PC-3 (cell line): ENCODE measurements around the gene LRP2. TPM values are rescaled to one million over a fixed set of nuclear protein-coding genes. Genes with fewer than 3 reads are reported as not detected.
A peak's percentile ranks its signal among the peaks of the same experiment; 100 is the strongest.
"Not testable (repeated sequence)": the region's sequence is repeated elsewhere in the genome, so short reads cannot be mapped to it uniquely, and the experiment has no call there.

Source experiments
- ATAC-seq: fragments of 200-7000 bp; cut with Tn5 transposase; 2 replicates; pipeline ENCODE4 v1.9.1; 2020; ENCODE audit warnings: mild to moderate bottlenecking, moderate library complexity
- BruUV-seq: library from RNA; stranded (reverse); fragments of 400-500 nt; replicated peaks from 2 replicates; lab custom pipeline; 2021; lab: Mats Ljungman, UMichigan
- CTCF ChIA-PET: fragments of 300-600 bp; sonication (Branson Sonifier 250); formaldehyde crosslinking; loops from one replicate; lab custom pipeline; 2022; ENCODE audit warnings: antibody characterized with exemption; lab: Charles Lee
- POLR2A ChIA-PET: fragments of 300-600 bp; sonication (Branson Sonifier 250); formaldehyde crosslinking; loops from one replicate; lab custom pipeline; 2022; ENCODE audit warnings: antibody characterized with exemption; ENCODE audit not compliant: unreplicated experiment; lab: Charles Lee
- DNase-seq: peaks from one replicate; pipeline ENCODE4 v3.0.0-alpha.2; 2015
- H2AFZ ChIP-seq: fragments of 300-600 bp; sonication (generic); 2 replicates; pipeline ENCODE4 v1.6.0; 2016; ENCODE audit warnings: antibody characterized with exemption, low read length
- H3F3A ChIP-seq: fragments of 300-600 bp; sonication (generic); one replicate; pipeline ENCODE4 v1.6.0; 2017; ENCODE audit warnings: antibody characterized with exemption, low read length, control low read depth, mild to moderate bottlenecking; ENCODE audit not compliant: unreplicated experiment
- H3K27ac ChIP-seq: fragments of 300-600 bp; sonication (generic); 2 replicates; pipeline ENCODE4 v1.5.1; 2016; ENCODE audit warnings: mild to moderate bottlenecking, low read length
- H3K27me3 ChIP-seq: fragments of 300-600 bp; sonication (generic); 2 replicates; pipeline ENCODE4 v1.6.1; 2016; ENCODE audit warnings: low read length, mixed read lengths
- H3K36me3 ChIP-seq: fragments of 300-600 bp; sonication (generic); 2 replicates; pipeline ENCODE4 v1.6.1; 2016; ENCODE audit warnings: low read depth, mixed run types, low read length, mixed read lengths
- H3K4me1 ChIP-seq: fragments of 300-600 bp; sonication (generic); 2 replicates; pipeline ENCODE4 v1.5.1; 2016; ENCODE audit warnings: low read length; ENCODE audit not compliant: insufficient read depth
- H3K4me2 ChIP-seq: fragments of 300-600 bp; sonication (generic); 2 replicates; pipeline ENCODE4 v1.6.0; 2016; ENCODE audit warnings: low read length
- H3K4me3 ChIP-seq: fragments of 300-600 bp; sonication (generic); 2 replicates; pipeline ENCODE4 v1.5.1; 2016; ENCODE audit warnings: mild to moderate bottlenecking, low read length, mixed read lengths
- H3K79me2 ChIP-seq: fragments of 300-600 bp; sonication (generic); 2 replicates; pipeline ENCODE4 v1.6.1; 2017; ENCODE audit warnings: low read length, mixed read lengths
- H3K9ac ChIP-seq: fragments of 300-600 bp; sonication (generic); 2 replicates; pipeline ENCODE4 v1.6.0; 2016; ENCODE audit warnings: mild to moderate bottlenecking, low read length
- H3K9me2 ChIP-seq: fragments of 300-600 bp; sonication (generic); replicated peaks from 2 replicates; pipeline ENCODE4 v1.6.1; 2016; ENCODE audit warnings: mixed run types, low read length, mixed read lengths
- H3K9me3 ChIP-seq: fragments of 300-600 bp; sonication (generic); 2 replicates; pipeline ENCODE4 v1.6.1; 2016; ENCODE audit warnings: low read length, mixed read lengths
- H4K20me1 ChIP-seq: fragments of 300-600 bp; sonication (generic); 2 replicates; pipeline ENCODE4 v1.6.1; 2016; ENCODE audit warnings: low read length, mixed read lengths
- EZH2 ChIP-seq: fragments of 300-600 bp; sonication (generic); IDR thresholded peaks from one replicate; pipeline ENCODE4 v1.6.1; 2017; ENCODE audit warnings: antibody characterized with exemption, mild to moderate bottlenecking, low read length; ENCODE audit not compliant: unreplicated experiment
- EZH2phosphoT487 ChIP-seq: fragments of 300-600 bp; sonication (generic); IDR thresholded peaks from 2 replicates; pipeline ENCODE4 v1.6.1; 2018; ENCODE audit warnings: mild to moderate bottlenecking, antibody characterized with exemption, low read length, borderline replicate concordance
- intact Hi-C: fragments of 100-400 bp; cut with micrococcal nuclease; formaldehyde crosslinking; loops from 2 replicates; pipeline ENCODE4 v1.9.0; 2023
- total RNA-seq: library from RNA; depleted of rRNA; stranded (reverse); fragments of >200 nt; gene quantifications from 2 replicates; pipeline ENCODE4 v1.2.3, GENCODE V29; 2014
- TF ChIP-seq, protein P1 (sequence below): fragments of 300-600 bp; sonication (generic); conservative IDR thresholded peaks from 2 replicates; pipeline ENCODE4 v1.5.1; 2017; ENCODE audit warnings: antibody characterized with exemption, low read depth, mild to moderate bottlenecking, low read length

Gene LRP2
- total RNA-seq, 1 experiment from 2014 or later = not detected

DNA sequence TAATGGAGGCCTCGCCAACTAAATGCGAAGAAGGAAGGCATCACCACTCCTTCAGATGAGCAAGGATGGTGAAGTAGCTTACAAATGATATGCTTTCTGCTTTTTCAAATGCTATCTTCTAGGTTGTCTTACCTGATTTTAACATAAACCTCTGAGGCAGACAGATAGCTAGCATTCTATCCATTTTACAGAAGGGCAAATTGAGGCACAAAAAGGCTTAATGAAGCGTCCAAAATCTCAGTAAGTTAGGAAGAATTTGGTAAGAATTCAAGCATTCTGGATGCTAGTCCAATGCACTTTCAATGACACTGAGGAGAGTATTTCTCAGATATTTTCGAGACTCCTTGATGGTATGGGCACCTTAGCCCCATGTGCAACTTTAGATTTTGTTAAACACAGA, 81.8 kb downstream of the LRP2 start:
- H3K9ac ChIP-seq = no peak overlapping the region
- ATAC-seq = no peak
- ChIA-PET CTCF (no interaction called here), POLR2A (no interaction called here)
- H3K36me3 ChIP-seq = no peaks in the 10 kb centered on the region
- no peaks in the 10 kb centered on the region for H3K9me2 ChIP-seq
- TF ChIP-seq EZH2phosphoT487 (no peak), EZH2 (no peak)
- TF ChIP-seq, protein P1, sequence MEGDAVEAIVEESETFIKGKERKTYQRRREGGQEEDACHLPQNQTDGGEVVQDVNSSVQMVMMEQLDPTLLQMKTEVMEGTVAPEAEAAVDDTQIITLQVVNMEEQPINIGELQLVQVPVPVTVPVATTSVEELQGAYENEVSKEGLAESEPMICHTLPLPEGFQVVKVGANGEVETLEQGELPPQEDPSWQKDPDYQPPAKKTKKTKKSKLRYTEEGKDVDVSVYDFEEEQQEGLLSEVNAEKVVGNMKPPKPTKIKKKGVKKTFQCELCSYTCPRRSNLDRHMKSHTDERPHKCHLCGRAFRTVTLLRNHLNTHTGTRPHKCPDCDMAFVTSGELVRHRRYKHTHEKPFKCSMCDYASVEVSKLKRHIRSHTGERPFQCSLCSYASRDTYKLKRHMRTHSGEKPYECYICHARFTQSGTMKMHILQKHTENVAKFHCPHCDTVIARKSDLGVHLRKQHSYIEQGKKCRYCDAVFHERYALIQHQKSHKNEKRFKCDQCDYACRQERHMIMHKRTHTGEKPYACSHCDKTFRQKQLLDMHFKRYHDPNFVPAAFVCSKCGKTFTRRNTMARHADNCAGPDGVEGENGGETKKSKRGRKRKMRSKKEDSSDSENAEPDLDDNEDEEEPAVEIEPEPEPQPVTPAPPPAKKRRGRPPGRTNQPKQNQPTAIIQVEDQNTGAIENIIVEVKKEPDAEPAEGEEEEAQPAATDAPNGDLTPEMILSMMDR = no peak
- no peaks in the 10 kb centered on the region for H4K20me1 ChIP-seq
- H3F3A ChIP-seq = no peaks in the 10 kb centered on the region
- H3K27ac ChIP-seq = no peak overlapping the region
- no peak for DNase-seq
- H3K4me2 ChIP-seq = no peak overlapping the region
- H3K4me1 ChIP-seq = no peaks in the 10 kb centered on the region
- no peak overlapping the region for H3K4me3 ChIP-seq
- intact Hi-C loops = no loop called here
- BruUV-seq = no TSS peak
- H3K27me3 ChIP-seq = peaks cover 54% of the 10 kb centered on the region
- H3K9me3 ChIP-seq = no peaks in the 10 kb centered on the region
- H2AFZ ChIP-seq = no peak overlapping the region
- H3K79me2 ChIP-seq = no peaks in the 10 kb centered on the region

DNA sequence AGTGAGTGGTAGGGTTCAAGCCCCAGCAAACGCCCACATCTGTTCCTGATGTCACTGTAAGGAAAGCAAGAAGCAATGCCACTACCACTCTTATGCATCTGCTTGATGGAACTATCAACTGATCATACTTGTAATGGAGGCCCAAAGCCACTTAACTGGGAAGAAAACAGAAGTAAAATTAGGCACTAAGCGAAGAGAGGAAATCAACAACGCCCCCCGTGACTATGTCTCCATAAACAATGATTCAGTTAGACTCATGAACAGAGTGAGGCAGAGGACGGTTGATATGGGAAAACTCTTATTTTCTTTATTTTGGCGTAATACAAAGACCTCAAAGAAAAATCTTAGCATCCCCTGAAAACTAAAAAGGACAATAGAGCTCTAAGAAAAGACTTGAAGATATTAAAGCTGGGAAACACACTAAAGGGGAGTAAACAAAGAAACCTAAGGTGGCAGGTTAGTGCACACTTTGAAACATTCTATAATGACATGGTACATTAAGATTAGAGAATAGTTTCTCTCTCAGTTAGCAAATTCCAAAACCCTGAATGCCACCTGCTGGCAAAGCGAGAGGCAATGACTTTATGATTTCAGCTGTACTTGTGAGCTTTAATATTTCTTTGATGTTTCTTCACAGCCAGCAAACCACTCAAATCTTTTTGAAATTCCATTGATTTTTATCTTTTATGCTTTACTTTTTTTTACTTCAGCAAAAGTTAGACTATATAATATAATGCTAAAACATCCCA, 86.5 kb downstream of the LRP2 start:
- H3F3A ChIP-seq = no peaks in the 10 kb centered on the region
- H3K79me2 ChIP-seq = no peaks in the 10 kb centered on the region
- H4K20me1 ChIP-seq = no peaks in the 10 kb centered on the region
- no peak overlapping the region for H3K4me3 ChIP-seq
- BruUV-seq = no TSS peak
- no peaks in the 10 kb centered on the region for H3K9me2 ChIP-seq
- H3K4me2 ChIP-seq = no peak overlapping the region
- H3K27ac ChIP-seq = no peak overlapping the region
- H3K9ac ChIP-seq = no peak overlapping the region
- CTCF ChIA-PET = interaction anchor here (0.6 to 1.2 kb wide), 4 partner anchors 11 to 253 kb away, joined by 3 to 5 read pairs (median 4); no protein-coding TSS in a partner anchor
- H3K36me3 ChIP-seq = no peaks in the 10 kb centered on the region
- DNase-seq (peak; percentile 49), ATAC-seq (peak; percentile 29; the same call in 1 of the 2 replicates)
- no peak for TF ChIP-seq EZH2
- TF ChIP-seq, protein P1 = peak; percentile 61
- no peak for TF ChIP-seq EZH2phosphoT487
- POLR2A ChIA-PET = interaction anchor here (0.6 kb wide), 1 partner anchor 879 kb away, joined by 3 read pairs; no protein-coding TSS in a partner anchor
- H3K27me3 ChIP-seq = peaks cover 50% of the 10 kb centered on the region
- H3K9me3 ChIP-seq = no peaks in the 10 kb centered on the region
- H2AFZ ChIP-seq = no peak overlapping the region
- H3K4me1 ChIP-seq = no peaks in the 10 kb centered on the region
- intact Hi-C loops = loop anchor here (1.0 kb wide), 1 partner anchor 167 kb away; no protein-coding TSS in a partner anchor

DNA sequence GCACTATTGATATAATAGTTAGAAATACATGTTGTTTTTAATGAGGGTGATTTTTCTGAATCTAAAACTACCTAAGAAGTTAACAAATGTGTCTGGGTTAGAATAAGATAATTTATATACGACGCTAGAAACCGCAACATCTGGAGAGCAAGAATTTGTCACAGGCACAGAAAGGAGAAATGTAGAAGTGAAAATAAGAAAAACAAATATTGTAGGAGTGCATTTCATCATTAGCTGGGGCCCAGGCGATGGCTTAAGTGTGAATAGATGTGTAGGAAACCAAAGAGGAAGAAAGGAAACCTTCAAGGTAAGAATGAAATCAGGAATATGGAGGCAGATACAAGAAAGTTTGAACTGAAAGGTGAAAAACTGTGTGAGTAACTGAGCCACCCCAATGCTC, 90.3 kb downstream of the LRP2 start:
- no peaks in the 10 kb centered on the region for H3K9me3 ChIP-seq
- H3K4me1 ChIP-seq = no peaks in the 10 kb centered on the region
- TF ChIP-seq EZH2phosphoT487 = no peak
- TF ChIP-seq, protein P1 = no peak
- TF ChIP-seq EZH2 = no peak
- intact Hi-C loops = no loop called here
- H3F3A ChIP-seq = no peaks in the 10 kb centered on the region
- H4K20me1 ChIP-seq = no peaks in the 10 kb centered on the region
- H3K79me2 ChIP-seq = no peaks in the 10 kb centered on the region
- no peak overlapping the region for H3K27ac ChIP-seq
- POLR2A ChIA-PET = no interaction called here
- H3K27me3 ChIP-seq = peaks cover 26% of the 10 kb centered on the region
- no TSS peak for BruUV-seq
- H3K36me3 ChIP-seq = no peaks in the 10 kb centered on the region
- no peak overlapping the region for H2AFZ ChIP-seq
- DNase-seq (no peak), ATAC-seq (no peak)
- H3K9ac ChIP-seq = no peak overlapping the region
- H3K4me3 ChIP-seq = no peak overlapping the region
- CTCF ChIA-PET = no interaction called here
- no peak overlapping the region for H3K4me2 ChIP-seq
- no peaks in the 10 kb centered on the region for H3K9me2 ChIP-seq

DNA sequence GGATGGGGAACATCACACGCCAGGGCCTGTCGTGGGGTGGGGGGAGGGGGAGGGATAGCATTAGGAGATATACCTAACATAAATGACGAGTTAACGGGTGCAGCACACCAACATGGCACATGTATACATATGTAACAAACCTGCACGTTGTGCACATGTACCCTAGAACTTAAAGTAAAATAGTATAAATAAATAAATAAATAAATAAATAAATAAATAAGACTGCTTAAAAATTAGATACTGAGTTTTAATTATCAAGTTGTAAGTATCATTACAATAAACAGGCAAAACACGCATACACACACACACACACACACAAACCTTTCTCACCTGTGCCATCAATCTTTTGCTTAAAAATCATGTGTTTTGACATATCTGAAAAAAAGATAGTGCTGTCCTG, 91.8 kb downstream of the LRP2 start:
- H3K9ac ChIP-seq, CTCF ChIA-PET, H3K4me1 ChIP-seq, H3K4me3 ChIP-seq, BruUV-seq, H3K4me2 ChIP-seq, H4K20me1 ChIP-seq, H3K9me2 ChIP-seq, POLR2A ChIA-PET, DNase-seq, H3K79me2 ChIP-seq, intact Hi-C loops, H3K36me3 ChIP-seq, ATAC-seq, H2AFZ ChIP-seq, H3K27ac ChIP-seq, H3F3A ChIP-seq, H3K9me3 ChIP-seq: not testable (repeated sequence)
- peaks cover 35% of the 10 kb centered on the region for H3K27me3 ChIP-seq
